CD4-positive, alpha-beta T cell (primary cell): ENCODE measurements around the gene AGPAT4. TPM values are rescaled to one million over a fixed set of nuclear protein-coding genes. Genes with fewer than 3 reads are reported as not detected.

ENCODE experiments used
- ATAC-seq: fragments of 200-7000 bp; cut with Tn5 transposase; one replicate; pipeline ENCODE4 v1.10.0; 2022; ENCODE audit warnings: mild to moderate bottlenecking; ENCODE audit not compliant: poor library complexity
- CTCF ChIA-PET: fragments of 350-600 bp; sonication (Branson Sonifier 250); formaldehyde crosslinking; loops from one replicate; lab custom pipeline; 2021; ENCODE audit warnings: antibody characterized with exemption, inconsistent platforms; lab: Charles Lee
- POLR2A ChIA-PET: fragments of 350-600 bp; sonication (Branson Sonifier 250); formaldehyde crosslinking; loops from one replicate; lab custom pipeline; 2021; ENCODE audit warnings: antibody characterized with exemption, inconsistent platforms; lab: Charles Lee
- DNase-seq, 14 experiments: peaks; one replicate each; pipeline ENCODE4 v3.0.0-alpha.2; 2013 to 2020; ENCODE audit warnings: mixed read lengths in 2 of 14
- H3K27ac ChIP-seq, 2 donors: one replicate each; pipeline versions ENCODE4 v1.5.1 to v1.7.0; 2013; ENCODE audit warnings: low read length in 2 of 2, low read depth in 1 of 2, mild to moderate bottlenecking in 1 of 2
- H3K27me3 ChIP-seq, 2 experiments: 1 replicate in 1 of 2; 2 replicates in 1 of 2; pipeline versions ENCODE4 v1.6.1 to v1.7.0; 2013; ENCODE audit warnings: low read length in 2 of 2, control low read depth in 1 of 2, mild to moderate bottlenecking in 1 of 2, moderate library complexity in 1 of 2; ENCODE audit not compliant: insufficient read depth in 2 of 2, control insufficient read depth in 1 of 2
- H3K36me3 ChIP-seq: one replicate; pipeline ENCODE4 v1.6.1; 2013; ENCODE audit warnings: low read length, control low read depth; ENCODE audit not compliant: insufficient read depth
- H3K4me1 ChIP-seq: one replicate; pipeline ENCODE4 v1.6.1; 2013; ENCODE audit warnings: low read length, control low read depth; ENCODE audit not compliant: insufficient read depth
- H3K4me3 ChIP-seq: one replicate; pipeline ENCODE4 v1.5.1; 2013; ENCODE audit warnings: mild to moderate bottlenecking, low read length, moderate library complexity
- H3K9me3 ChIP-seq, 2 experiments: 1 replicate in 1 of 2; 2 replicates in 1 of 2; pipeline versions ENCODE4 v1.6.1 to v1.7.0; 2013; ENCODE audit warnings: low read length in 2 of 2, mild to moderate bottlenecking in 2 of 2, control low read depth in 1 of 2, moderate library complexity in 1 of 2; ENCODE audit not compliant: control insufficient read depth in 1 of 2, insufficient read depth in 1 of 2
- H3K27ac Mint-ChIP-seq: one replicate; pipeline ENCODE4 v1.8.0; 2020; ENCODE audit warnings: mixed read lengths
- H3K27me3 Mint-ChIP-seq: one replicate; pipeline ENCODE4 v1.8.0; 2021; ENCODE audit warnings: mixed read lengths
- H3K36me3 Mint-ChIP-seq: one replicate; pipeline ENCODE4 v1.8.0; 2021; ENCODE audit warnings: low read depth, mixed read lengths
- H3K4me1 Mint-ChIP-seq: one replicate; pipeline ENCODE4 v1.8.0; 2021; ENCODE audit warnings: low read depth, mixed read lengths
- H3K4me3 Mint-ChIP-seq: one replicate; pipeline ENCODE4 v1.8.0; 2020; ENCODE audit warnings: mild to moderate bottlenecking, mixed read lengths
- H3K9me3 Mint-ChIP-seq: one replicate; pipeline ENCODE4 v1.8.0; 2020; ENCODE audit warnings: mixed read lengths
- CTCF ChIP-seq: fragments of 200-600 bp; IDR thresholded peaks from one replicate; pipeline ENCODE4 v1.8.0; 2022; ENCODE audit warnings: antibody characterized with exemption, mild to moderate bottlenecking
- intact Hi-C, 2 experiments: fragments of 100-400 bp; cut with DNase I in 1 of 2; cut with micrococcal nuclease in 1 of 2; formaldehyde crosslinking; loops; one replicate each; pipeline versions ENCODE4 v1.15.1 to v1.9.0; 2023 to 2025; cut with DNase I, micrococcal nuclease
- total RNA-seq, 174 experiments: library from RNA in 2 of 174; stranded (reverse) in 2 of 174; gene quantifications; one replicate each; pipeline ENCODE4 v1.2.3 and lab custom pipeline; 2021 to 2026

Gene AGPAT4
- total RNA-seq, 2 experiments from 2014 or later = 2.8 to 4.8 TPM

GRCh38 chr6:161303628-161304340 is 29.9 kb upstream of the AGPAT4 start:
- ChIA-PET CTCF (interaction anchor here (0.6 kb wide), 1 partner anchor 58 kb away, joined by 3 read pairs; no protein-coding TSS in a partner anchor), POLR2A (no interaction called here)
- no peaks in the 10 kb centered on the region for H3K9me3 Mint-ChIP-seq
- Histone ChIP-seq H3K36me3 (no peaks in the 10 kb centered on the region), H3K4me3 (no peak overlapping the region), H3K9me3 (peaks cover 0 to 5% of the 10 kb centered on the region in 2 experiments), H3K4me1 (no peaks in the 10 kb centered on the region), H3K27ac (no peak overlapping the region), H3K27me3 (no peaks in the 10 kb centered on the region)
- TF ChIP-seq CTCF = no peak
- DNase-seq = no peak
- no peak overlapping the region for H3K4me3 Mint-ChIP-seq
- H3K27me3 Mint-ChIP-seq = no peaks in the 10 kb centered on the region
- no peaks in the 10 kb centered on the region for H3K36me3 Mint-ChIP-seq
- ATAC-seq = no peak
- intact Hi-C loops = no loop called here
- H3K4me1 Mint-ChIP-seq = no peaks in the 10 kb centered on the region
- H3K27ac Mint-ChIP-seq = no peak overlapping the region

DNA sequence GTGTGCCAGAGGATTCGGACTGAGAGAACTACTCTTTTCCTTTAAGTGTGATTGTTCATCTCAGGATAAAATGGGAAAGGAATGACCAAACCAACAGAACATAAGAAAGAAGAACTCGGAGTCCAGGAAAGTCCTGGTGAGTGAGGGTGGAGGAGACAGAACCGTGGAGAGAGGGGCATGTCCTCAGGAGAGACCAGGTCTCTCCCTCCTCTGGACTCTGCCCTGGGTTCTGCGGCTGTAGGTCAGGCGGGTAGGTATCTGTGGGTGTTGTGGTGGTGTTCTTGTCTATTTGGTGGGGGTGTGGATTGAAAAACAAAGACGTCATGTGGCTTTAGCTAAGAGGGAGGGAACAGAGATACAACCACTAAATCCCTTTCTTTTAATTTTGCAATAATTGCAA is 29.1 kb upstream of the AGPAT4 start:
- Histone ChIP-seq H3K4me3 (no peak overlapping the region), H3K9me3 (peaks cover 0 to 5% of the 10 kb centered on the region in 2 experiments), H3K27me3 (no peaks in the 10 kb centered on the region), H3K4me1 (no peaks in the 10 kb centered on the region), H3K36me3 (no peaks in the 10 kb centered on the region), H3K27ac (no peak overlapping the region)
- POLR2A ChIA-PET = no interaction called here
- intact Hi-C loops = no loop called here
- no peaks in the 10 kb centered on the region for H3K9me3 Mint-ChIP-seq
- no peak for TF ChIP-seq CTCF
- no peaks in the 10 kb centered on the region for H3K4me1 Mint-ChIP-seq
- CTCF ChIA-PET = no interaction called here
- no peak overlapping the region for H3K27ac Mint-ChIP-seq
- no peaks in the 10 kb centered on the region for H3K36me3 Mint-ChIP-seq
- ATAC-seq = no peak
- H3K27me3 Mint-ChIP-seq = no peaks in the 10 kb centered on the region
- no peak overlapping the region for H3K4me3 Mint-ChIP-seq
- no peak for DNase-seq

DNA sequence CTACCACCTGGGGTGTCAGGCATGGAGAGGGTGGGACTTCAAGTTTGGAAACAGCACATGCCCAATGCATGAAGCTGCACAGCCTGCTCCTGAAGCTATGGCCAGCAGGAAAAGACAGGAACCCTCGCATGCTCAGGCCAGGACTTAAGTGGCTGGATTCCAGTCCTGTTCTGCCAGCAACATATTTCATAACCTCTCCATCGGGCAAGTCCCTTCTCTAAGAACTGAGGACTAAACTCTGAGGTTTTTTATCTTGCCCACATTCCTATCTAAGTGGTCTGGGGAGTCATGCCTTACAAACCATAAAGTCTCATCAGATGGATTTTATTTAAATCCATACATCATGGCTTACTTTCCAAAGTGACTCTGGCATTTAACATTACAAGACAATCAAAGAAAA is 27.5 kb upstream of the AGPAT4 start:
- H3K4me3 Mint-ChIP-seq = no peak overlapping the region
- H3K27me3 Mint-ChIP-seq = no peaks in the 10 kb centered on the region
- Histone ChIP-seq H3K4me3 (no peak overlapping the region), H3K27me3 (no peaks in the 10 kb centered on the region), H3K9me3 (peaks cover 0 to 5% of the 10 kb centered on the region in 2 experiments), H3K4me1 (no peaks in the 10 kb centered on the region), H3K36me3 (no peaks in the 10 kb centered on the region), H3K27ac (no peak overlapping the region)
- H3K4me1 Mint-ChIP-seq = no peaks in the 10 kb centered on the region
- CTCF ChIA-PET = no interaction called here
- H3K27ac Mint-ChIP-seq = no peak overlapping the region
- ATAC-seq = no peak
- DNase-seq = no peak
- no peaks in the 10 kb centered on the region for H3K36me3 Mint-ChIP-seq
- POLR2A ChIA-PET = interaction anchor here (0.7 kb wide), 1 partner anchor 16 kb away, joined by 4 read pairs; no protein-coding TSS in a partner anchor
- no peaks in the 10 kb centered on the region for H3K9me3 Mint-ChIP-seq
- intact Hi-C loops = no loop called here
- TF ChIP-seq CTCF = no peak
